SH-SY5Y (cell line): Measurements from ENCODE around the gene OLIG2.

Experiments used
- GATA2 ChIP-seq: IDR thresholded peaks from 2 replicates; pipeline ENCODE4 v1.6.1; 2011; ENCODE audit warnings: mild to moderate bottlenecking, low read depth, low read length
- GATA3 ChIP-seq: IDR thresholded peaks from 2 replicates; pipeline ENCODE4 v1.6.1; 2011; ENCODE audit warnings: low read depth, mild to moderate bottlenecking, low read length, moderate library complexity

DNA sequence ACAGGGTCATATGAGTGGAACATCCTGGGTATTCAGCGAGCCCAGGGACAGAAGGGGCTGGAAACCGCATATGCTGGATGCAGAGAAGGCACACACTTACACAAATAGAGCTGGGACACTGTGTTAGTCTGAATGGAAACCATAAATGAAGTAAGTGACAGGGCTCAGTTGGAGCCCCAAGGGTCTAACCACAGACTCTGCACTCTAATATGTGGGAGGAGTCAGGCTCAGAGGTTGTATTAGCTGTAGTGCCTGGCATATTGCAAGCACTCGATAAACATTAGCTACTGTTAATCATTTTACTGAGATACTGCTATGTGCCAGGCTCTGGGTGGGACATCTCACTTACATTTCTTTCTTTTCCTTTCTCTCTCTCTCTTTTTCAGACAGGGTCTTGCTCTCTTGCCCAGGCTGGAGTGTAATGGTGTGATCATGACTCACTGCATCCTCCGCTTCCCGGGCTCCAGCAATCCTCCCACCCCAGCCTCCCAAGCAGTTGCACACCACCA lies 37.7 kb downstream of the OLIG2 start:
- TF ChIP-seq GATA2 (no peak), GATA3 (no peak)
